Hepatocyte (in vitro differentiated cells): ENCODE results near the gene PEAK1.

Experiments
- EZH2 ChIP-seq: fragments of 200-600 bp; sonication (generic); IDR thresholded peaks from 2 replicates; pipeline ENCODE4 v1.6.1; 2016; ENCODE audit warnings: antibody characterized with exemption, mild to moderate bottlenecking, borderline replicate concordance
- EZH2phosphoT487 ChIP-seq: fragments of 200-600 bp; sonication (generic); IDR thresholded peaks from one replicate; pipeline ENCODE4 v1.6.1; 2018; ENCODE audit warnings: antibody characterized with exemption, mild to moderate bottlenecking, low read depth, moderate library complexity; ENCODE audit not compliant: unreplicated experiment, severe bottlenecking
- TF ChIP-seq, protein P1 (sequence below): fragments of 200-600 bp; sonication (generic); IDR thresholded peaks from 2 replicates; pipeline ENCODE4 v1.5.1; 2016; ENCODE audit warnings: antibody characterized with exemption, mild to moderate bottlenecking; ENCODE audit not compliant: poor library complexity

DNA sequence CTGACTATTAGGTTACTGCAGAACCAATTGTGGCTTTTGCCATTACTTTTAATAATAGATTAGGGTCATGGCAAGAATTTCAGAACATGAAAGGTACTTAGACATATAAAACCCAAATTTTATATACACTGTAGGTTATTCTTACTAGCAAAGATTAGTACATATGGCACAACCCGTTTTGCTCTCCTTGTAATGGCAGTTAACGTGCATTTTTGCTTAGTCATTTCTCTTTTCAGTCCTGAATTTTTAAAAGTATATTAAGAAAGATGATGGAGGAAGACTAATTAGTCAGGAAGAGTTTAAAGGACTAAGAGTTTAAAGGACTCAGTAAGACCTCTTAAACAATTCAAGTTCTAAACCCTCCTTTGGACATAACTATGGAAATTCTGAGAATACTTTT is 114.0 kb downstream of the PEAK1 start:
- TF ChIP-seq, protein P1, sequence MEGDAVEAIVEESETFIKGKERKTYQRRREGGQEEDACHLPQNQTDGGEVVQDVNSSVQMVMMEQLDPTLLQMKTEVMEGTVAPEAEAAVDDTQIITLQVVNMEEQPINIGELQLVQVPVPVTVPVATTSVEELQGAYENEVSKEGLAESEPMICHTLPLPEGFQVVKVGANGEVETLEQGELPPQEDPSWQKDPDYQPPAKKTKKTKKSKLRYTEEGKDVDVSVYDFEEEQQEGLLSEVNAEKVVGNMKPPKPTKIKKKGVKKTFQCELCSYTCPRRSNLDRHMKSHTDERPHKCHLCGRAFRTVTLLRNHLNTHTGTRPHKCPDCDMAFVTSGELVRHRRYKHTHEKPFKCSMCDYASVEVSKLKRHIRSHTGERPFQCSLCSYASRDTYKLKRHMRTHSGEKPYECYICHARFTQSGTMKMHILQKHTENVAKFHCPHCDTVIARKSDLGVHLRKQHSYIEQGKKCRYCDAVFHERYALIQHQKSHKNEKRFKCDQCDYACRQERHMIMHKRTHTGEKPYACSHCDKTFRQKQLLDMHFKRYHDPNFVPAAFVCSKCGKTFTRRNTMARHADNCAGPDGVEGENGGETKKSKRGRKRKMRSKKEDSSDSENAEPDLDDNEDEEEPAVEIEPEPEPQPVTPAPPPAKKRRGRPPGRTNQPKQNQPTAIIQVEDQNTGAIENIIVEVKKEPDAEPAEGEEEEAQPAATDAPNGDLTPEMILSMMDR, result no peak
- TF ChIP-seq EZH2 (no peak), EZH2phosphoT487 (no peak)
